ENCODE measurements around the gene USP10.

The USP10 gene

DNA sequence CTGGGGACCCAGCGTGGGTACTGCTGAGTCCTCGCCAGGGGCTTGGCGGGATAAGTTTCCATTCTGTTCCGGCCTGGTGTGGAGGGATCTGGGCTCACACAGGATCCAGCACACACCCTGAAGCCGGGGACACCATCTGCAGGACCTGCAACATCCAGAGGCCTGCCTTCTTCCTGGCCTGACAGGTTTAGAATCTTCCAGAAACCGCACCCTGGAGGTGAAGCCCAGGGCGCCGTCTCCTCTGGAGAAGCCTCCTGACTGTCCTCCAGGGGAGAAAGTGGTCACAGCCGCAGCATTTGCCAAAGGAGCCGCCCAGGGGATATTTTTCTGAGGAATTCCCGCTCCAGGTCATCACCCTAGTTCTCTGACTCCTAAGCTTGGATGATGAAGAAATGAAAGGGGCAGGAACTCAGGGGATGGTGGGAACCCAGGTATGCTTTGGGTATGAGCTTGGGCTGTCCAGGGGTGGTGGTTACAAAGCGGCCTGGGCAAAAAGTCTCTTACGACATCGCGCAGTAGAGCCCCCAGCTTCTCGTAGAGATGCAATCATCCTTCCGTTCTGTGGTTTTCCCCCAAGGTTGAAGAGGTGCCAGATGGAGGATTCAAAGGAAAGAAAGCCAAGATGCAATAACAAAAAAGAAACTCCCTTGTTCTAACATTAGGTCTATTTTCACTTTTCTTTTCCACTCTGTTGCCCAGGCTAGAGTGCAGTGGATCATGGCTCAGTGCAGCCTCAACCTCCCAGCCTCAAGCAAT, 110.9 kb downstream of the USP10 start:
- DNase-seq, result no peak

DNA sequence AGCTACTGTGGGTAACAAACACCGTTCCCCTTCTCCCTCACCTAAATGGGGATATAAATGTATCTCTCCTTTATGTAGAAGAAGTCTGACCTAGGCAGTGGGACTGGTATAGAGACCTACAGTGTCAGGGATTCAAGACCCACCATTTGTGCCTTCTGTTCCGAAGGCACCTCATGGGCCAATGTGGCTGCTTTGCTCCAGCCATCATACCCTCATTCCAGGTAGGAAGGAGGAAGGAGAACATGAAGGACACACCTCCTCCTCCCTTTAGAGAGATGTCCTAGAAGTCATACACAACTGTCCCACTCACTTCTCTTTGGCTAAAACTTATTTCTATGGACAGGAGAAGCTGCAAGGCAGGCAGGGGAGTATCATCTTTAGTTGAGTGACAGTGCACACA, 111.7 kb downstream of the USP10 start:
- DNase-seq, result no peak

DNA sequence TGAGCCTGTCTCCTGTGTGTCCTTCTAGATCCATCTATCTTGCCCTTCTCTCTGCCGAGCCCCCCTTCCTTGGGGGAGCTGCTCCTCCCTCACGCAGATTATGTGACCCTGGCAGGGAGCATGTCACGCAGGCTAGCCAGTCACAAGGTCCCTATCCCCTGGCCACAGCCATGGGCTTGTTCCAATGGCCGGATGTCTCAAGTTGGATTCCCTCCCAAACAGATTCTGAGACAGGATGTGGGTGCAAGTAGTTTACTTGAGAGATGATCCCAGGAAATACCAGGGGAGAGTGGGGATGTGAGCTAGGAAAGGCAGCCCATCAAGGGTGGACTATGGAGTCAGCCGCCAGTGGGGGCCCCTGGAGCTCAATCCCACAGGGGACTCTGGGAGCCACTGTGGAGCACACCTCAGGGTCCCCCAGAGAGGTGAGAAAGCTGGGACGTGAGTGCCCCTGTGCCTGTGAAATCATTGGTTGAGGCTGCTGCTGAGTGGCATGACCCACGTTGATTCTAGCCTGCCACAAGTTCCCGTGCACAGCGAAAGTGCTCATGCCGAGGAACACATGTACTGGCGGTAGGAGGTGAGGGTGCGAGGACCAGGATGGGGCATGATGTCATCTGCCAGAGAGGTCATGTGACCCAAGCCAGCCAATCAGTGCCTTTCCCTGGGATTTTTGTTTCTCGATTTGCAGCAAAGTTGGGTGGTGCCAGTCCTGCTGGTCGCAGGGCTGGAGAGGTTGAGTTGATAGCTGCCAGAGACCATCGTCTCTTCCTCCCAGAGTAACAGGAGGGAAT, 113.5 kb downstream of the USP10 start:
- no peak for DNase-seq

GRCh38 chr16:84815462-84815861, 115.7 kb downstream of the USP10 start:
- DNase-seq, result no peak

DNA sequence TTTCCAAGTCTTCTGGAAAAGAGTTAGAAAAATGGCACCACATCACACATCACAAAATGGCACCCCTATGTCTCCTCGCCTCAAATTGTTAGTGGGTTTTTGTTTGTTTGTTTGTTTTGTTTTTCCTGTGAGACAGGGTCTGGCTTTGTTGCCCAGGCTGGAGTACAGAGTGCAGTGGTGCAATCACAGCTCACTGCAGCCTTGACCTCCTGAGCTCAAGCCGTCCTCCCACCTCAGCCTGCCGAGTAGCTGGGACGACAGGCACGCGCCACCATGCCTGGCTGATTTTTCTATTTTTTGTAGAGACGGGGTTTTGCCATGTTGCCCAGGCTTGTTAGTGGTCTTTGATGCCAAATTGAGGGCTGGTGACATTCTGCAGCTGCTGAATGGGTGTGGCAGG, 116.2 kb downstream of the USP10 start:
- no peak for DNase-seq

DNA sequence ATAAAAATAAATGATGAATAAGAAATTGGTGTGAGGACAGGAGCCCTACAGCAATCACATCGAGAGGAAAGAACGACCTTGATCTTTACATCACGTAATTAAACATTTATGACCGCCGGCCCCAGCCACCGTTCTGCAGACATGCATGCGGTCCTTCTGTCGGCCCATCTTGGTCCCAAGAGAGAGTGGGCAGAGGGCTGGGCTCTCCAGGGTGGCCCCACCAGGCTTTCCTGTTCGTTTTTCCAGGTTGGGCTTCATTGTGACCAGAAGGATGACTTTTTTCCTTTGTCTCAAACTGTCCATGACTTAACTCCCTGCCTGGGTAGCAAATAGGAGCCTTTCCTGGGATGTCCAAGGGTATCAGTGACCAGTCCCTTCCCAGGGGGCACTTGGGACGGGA, 116.7 kb downstream of the USP10 start:
- no peak for DNase-seq

DNA sequence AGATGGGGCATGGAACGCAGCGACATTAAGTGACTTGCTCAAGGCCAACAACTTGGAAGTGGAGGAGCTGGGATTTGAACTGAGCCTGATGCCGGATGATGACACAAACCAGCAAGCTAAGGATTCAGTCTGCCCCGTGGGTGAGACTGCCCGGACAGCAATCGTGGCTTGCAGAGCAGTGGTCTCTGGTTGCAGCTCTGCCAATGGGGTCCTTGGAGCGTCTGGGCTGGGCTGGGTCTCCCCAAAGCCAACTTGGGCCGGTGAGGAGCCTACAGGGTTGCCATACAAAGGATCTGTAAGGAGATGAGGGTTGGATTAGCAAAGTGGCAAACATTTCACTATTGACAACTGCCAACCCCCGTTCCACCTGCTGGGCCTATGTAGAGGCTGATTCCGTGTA, 117.4 kb downstream of the USP10 start:
- no peak for DNase-seq

- DNase-seq, result no peak
Observed at GRCh38 chr16:84817613-84818012, 117.8 kb downstream of the USP10 start.

DNA sequence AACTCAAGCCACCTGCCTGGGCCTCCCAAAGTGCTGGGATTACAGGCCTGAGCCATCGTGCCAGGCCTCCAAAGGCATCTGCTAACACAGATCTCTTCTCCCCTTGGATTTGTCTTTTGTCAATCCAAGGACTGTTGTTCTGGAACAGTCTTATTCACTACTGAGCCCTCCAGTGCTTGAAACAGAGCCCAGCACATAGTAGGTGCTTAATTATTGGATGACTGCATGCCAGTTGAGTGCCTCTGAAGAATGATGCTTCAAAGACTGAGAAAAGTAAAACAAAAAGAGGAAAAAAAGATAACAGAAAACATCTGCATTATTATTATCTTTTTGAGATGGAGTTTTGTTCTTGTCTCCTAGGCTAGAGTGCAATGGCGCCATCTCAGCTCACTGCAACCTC, 118.3 kb downstream of the USP10 start:
- no peak for DNase-seq

DNA sequence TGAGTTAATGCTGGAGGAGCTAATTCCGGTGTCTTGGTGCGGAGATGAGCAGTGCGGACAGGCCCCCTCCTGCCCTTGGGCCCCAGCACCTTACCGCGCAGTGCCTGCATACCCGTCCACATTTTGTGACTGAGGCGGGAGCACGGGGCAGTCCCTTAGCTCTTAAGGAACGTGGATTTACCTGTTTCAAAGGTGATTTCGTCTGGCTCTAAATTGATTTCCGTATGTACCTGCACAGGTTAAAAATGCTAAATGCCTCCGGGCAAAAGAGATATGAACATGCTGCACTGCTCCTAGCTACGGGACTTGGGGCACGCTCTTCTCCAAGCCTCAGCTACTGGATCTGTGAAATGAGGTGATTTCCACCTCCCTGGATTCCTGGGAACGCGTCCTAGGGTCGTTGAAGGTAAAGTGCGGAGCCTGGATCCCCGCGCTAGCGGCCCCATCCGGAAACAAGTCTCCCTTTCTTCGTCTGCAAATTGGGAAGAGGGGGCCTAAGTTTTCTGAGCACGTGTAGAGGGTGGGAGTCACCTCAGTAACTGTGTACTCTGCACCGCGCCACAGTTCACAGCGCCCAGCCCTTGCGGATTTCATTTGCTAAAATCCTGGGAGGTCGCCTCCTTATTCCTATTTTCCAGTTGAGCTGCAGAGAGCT, 119.3 kb downstream of the USP10 start:
- no peak for DNase-seq

DNA sequence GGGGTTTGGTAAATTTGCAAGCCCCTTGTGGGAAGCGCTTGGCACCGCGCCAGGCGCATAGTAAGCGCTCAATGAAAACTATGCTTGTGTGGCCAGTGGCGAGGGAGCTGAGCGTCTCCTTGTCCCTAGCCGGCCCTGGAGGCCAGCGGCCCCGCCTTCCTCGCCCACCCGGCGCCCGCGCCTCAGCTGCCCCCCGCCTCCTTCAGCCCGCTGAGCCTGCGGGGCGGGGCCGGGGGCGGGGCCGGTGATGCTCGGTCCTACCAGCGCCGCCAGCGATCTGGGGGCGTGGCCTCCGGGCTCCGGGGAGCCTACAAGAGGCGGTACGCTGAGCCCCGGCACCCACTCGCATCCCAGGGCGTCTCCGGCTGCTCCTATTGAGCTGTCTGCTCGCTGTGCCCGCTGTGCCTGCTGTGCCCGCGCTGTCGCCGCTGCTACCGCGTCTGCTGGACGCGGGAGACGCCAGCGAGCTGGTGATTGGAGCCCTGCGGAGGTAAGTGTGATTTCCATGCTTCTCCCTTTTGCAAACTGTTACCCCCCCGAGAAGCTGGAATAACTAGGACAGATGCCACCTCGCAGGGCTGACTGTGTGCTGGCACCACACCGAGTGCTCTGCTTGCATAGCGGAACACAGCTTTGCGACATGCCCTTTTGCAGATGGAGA, 120.0 kb downstream of the USP10 start, which contains the start of gene CRISPLD2:
TSS of gene CRISPLD2 (plus strand) at position 342 of the 661 bp plus-strand sequence. CDS start 18,511 bp downstream, outside the sequence.
- peak; percentile 57 for DNase-seq

- DNase-seq, result no peak
Observed at GRCh38 chr16:84820305-84820684, 120.5 kb downstream of the USP10 start.

DNA sequence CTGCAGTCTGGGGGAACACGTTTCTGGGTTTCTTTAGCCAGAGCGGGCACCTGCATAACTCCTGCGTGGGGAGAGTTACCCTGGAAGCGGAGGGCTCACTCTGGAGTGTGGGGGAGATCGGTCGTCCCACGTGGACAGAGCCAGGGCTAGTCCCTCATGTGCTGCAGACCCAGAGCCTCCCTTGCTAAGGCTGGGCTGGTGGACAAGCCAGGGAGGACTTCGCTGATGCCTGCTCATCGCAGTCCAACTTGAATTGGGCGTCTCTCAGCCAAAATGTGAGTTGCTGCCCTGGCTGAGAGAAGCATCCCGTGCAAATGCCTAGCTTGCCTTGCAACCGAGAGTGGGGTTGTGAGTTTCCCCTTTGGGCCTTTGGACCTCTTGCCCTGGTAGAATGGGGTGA, 121.0 kb downstream of the USP10 start:
- no peak for DNase-seq

- DNase-seq, result no peak
Observed at GRCh38 chr16:84821179-84821578, 121.4 kb downstream of the USP10 start.

- DNase-seq, result no peak
Observed at GRCh38 chr16:84821728-84822689, 122.2 kb downstream of the USP10 start.

DNA sequence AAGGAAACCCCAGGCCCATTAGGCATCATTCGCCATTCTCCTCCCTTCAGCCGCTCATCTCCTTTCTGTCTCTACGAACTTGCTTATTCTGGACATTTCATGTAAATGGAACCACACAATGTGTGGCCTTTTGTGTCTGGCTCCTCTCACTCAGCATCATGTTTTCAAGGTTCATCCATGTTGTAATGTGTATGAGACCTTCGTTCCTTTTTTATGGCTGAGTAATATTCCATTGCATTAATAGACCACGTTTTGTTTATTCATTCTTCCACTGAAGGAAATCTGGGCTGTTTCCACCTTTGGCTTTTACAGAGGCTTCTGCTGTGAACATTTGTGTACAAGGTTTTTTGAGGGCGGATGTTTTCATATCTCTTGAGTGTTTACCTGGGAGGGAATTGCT, 123.2 kb downstream of the USP10 start:
- no peak for DNase-seq

GRCh38 chr16:84823484-84823883, 123.7 kb downstream of the USP10 start:
- no peak for DNase-seq

GRCh38 chr16:84823926-84824325, 124.1 kb downstream of the USP10 start:
- DNase-seq, result no peak

DNA sequence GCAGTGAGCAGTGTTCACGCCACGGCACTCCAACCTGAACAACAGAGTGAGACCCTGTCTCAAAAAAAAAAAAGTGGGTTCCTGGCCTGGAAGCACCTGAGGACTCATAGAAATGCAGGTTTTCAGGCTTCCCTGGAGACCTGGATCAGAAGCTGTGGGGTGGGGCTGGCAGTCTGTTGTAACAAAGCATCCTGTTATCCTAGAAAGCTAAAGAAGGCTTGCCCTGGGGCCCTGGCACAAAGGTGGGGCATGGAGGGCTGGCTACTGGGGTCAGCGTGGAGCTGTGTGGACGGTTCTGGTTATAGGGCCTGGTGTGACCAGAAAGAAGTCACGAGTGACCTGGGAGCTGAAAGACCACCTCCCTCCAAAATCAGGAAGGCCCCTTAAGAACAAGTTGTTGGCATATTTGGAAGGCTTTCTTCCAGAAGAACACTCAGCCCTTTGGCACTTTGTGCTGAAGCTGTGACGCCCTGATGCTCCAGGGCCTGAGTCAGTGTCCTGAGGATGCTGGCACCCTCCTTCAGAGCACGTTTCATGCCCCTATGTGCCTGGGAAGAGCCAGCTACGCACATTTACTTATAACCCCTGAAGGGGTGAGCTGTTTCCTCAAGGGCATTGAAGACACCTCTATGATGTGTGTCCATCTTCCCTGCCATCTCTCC, 126.2 kb downstream of the USP10 start:
- DNase-seq, result no peak

DNA sequence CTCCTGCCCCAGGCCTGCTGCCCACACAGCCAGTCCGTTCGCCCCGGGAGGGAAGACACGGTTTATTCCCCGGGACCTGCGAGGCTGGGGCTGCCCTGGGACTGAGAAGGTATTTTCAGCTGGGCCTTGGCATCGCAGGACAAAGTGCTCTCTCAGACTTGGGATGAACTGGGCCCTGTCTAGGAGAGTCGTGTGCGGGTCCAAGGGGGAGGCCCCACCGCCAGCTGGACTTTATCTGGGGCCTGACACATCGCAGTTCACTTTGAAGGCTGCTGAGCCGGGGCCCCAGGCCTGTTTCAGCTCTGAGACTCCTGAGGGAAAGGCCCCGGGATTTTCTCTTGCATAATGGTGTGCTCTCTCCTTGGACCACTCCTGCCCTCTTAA, 126.8 kb downstream of the USP10 start:
- DNase-seq, result no peak

GRCh38 chr16:84827131-84827574, 127.4 kb downstream of the USP10 start:
- DNase-seq, result no peak
